GM06990 (cell line): ENCODE data around the gene MAEA.

Source experiments
- DNase-seq: peaks from one replicate; pipeline ENCODE4 v3.0.0-alpha.2; 2011; ENCODE audit not compliant: insufficient read length; ENCODE audit errors: extremely low read depth
- H3K27me3 ChIP-seq: replicated peaks from 2 replicates; pipeline ENCODE4 v1.6.0; 2011; ENCODE audit warnings: low read length; ENCODE audit not compliant: control insufficient read depth, insufficient read depth
- H3K36me3 ChIP-seq: 2 replicates; pipeline ENCODE4 v1.5.1; 2011; ENCODE audit warnings: low read length; ENCODE audit not compliant: control insufficient read depth, insufficient read depth
- H3K4me3 ChIP-seq: replicated peaks from 2 replicates; pipeline ENCODE4 v1.5.1; 2011; ENCODE audit warnings: low read depth, mild to moderate bottlenecking, control low read depth, low read length
- TF ChIP-seq, protein P1 (sequence below): IDR thresholded peaks from 2 replicates; pipeline ENCODE4 v1.5.1; 2011; ENCODE audit warnings: low read length, control low read depth, mild to moderate bottlenecking, inconsistent platforms; ENCODE audit not compliant: insufficient read depth, poor library complexity, severe bottlenecking

Gene MAEA

DNA sequence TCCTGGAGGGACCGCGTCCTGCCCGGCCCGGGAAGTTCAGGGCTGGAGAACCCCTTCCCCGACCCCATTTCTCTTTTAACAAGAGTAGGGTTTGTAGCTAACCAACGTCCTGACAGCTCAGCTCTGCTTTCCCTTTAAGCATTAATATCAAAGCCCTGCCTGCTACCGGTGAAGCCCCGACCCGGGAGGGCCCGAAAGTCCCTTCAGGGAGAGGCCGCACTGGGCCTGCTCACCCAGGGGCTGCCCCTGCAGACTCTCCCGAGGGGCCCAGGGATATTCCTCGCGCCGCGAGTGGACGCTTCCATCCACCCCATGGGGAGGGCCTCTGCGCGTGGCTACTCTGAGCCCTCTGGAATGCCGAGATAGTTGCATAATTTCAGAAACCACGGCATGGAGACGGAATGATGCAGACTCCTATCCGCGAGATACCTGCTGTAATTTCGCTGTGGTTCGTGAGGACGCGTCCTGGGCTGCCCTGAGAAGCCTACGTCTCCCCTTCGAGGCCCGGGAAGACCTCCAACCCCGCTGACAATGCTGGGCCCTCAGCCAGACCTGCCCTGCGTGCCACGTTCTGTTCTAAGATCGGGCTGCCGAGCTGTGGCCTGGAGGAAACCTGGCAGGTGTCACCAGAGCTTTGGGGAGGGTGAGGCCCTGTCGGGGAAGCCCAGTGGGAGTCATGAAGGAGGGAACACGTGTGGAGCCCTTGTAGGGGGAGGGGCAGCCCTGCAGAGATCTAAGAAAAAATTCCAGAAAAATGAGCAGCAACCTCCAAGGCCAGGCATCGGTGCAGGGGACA lies 39.8 kb upstream of the MAEA start:
- TF ChIP-seq, protein P1, sequence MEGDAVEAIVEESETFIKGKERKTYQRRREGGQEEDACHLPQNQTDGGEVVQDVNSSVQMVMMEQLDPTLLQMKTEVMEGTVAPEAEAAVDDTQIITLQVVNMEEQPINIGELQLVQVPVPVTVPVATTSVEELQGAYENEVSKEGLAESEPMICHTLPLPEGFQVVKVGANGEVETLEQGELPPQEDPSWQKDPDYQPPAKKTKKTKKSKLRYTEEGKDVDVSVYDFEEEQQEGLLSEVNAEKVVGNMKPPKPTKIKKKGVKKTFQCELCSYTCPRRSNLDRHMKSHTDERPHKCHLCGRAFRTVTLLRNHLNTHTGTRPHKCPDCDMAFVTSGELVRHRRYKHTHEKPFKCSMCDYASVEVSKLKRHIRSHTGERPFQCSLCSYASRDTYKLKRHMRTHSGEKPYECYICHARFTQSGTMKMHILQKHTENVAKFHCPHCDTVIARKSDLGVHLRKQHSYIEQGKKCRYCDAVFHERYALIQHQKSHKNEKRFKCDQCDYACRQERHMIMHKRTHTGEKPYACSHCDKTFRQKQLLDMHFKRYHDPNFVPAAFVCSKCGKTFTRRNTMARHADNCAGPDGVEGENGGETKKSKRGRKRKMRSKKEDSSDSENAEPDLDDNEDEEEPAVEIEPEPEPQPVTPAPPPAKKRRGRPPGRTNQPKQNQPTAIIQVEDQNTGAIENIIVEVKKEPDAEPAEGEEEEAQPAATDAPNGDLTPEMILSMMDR, result peak; percentile 12
- H3K4me3 ChIP-seq, result peak overlapping the region; percentile 72

DNA sequence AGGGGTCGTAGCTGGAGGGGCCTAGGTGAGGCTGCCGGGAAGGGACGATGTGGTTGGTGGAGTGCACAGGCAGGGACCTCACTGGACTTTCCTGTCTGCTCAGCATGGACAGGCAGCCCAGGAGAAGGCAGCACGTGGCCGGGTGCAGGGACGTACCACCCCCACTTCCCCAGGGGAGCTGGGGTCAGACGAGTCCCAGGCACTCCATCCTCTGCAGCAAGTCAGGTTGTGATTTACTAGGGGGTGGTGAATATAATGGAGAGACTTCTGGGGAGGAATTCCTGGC lies 39.2 kb upstream of the MAEA start:
- Histone ChIP-seq H3K36me3 (no peaks in the 10 kb centered on the region; the same call in none of the 2 replicates), H3K4me3 (no peak overlapping the region; the same call in none of the 2 replicates), H3K27me3 (no peaks in the 10 kb centered on the region)
- TF ChIP-seq, protein P1, result no peak
- DNase-seq, result no peak

More for the DNA sequence above, 39.8 kb upstream of the MAEA start:
- Histone ChIP-seq H3K27me3 (no peaks in the 10 kb centered on the region), H3K36me3 (no peaks in the 10 kb centered on the region; the same call in none of the 2 replicates)
- peak; percentile 73 for DNase-seq

DNA sequence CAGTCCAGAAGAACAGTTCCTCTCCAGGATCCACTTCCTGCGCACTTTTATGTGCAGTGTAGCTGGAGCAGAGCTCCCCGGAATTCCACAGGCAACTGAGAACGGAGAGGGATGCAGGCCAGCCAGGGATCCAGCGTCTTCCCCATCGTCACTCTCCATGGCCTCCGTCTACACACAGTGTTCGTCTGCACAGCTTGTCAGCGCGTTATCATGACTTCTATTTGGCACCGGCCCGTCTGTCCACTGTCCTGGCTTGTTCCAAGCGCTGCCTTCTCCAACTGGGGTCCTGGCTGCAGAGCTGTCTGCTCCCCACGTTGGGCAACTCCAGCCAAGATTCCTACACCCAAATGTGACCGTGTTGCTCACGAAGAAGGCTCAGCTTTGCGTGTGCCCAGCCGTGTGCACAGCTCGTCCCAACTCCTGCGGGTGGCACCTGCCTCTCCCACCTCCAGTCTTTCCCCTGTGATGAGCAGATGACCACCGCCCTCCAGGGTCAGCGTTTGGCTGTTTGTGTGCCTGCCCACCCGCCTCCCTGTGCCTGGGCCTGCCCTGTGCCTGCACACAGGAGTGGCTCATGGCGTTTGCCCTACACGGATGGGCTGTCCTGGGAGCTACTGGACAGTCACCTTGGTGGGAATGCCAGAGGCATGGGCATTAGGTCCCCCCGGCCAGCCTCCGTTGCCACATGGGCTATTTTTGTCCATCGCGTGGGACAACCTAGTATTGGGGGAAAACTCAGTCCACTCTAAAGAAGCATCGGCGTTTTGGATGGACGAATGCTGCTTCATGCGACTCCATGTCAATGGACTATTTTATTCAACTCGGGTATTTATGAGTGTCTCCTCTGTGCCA lies 38.5 kb upstream of the MAEA start:
- DNase-seq, result no peak
- Histone ChIP-seq H3K4me3 (no peak overlapping the region), H3K36me3 (no peaks in the 10 kb centered on the region; the same call in 1 of the 2 replicates), H3K27me3 (no peaks in the 10 kb centered on the region)
- TF ChIP-seq, protein P1, result no peak

DNA sequence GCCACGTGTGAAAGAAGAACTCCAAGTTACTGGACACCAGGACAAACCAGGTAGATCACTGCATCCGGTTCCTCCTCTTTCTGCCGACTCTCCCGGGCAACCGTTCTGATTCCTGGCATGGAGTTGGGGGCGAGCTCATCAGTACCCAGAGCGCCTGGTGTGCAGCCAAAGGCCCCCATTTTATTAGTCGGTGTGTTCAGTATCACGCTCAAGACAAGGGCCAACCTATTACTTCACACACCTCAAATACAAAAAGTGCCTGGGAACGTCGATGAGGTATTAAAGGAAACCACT lies 38.0 kb upstream of the MAEA start:
- Histone ChIP-seq H3K4me3 (no peak overlapping the region), H3K36me3 (no peaks in the 10 kb centered on the region; the same call in 1 of the 2 replicates), H3K27me3 (no peaks in the 10 kb centered on the region)
- DNase-seq, result no peak
- TF ChIP-seq, protein P1, result no peak

DNA sequence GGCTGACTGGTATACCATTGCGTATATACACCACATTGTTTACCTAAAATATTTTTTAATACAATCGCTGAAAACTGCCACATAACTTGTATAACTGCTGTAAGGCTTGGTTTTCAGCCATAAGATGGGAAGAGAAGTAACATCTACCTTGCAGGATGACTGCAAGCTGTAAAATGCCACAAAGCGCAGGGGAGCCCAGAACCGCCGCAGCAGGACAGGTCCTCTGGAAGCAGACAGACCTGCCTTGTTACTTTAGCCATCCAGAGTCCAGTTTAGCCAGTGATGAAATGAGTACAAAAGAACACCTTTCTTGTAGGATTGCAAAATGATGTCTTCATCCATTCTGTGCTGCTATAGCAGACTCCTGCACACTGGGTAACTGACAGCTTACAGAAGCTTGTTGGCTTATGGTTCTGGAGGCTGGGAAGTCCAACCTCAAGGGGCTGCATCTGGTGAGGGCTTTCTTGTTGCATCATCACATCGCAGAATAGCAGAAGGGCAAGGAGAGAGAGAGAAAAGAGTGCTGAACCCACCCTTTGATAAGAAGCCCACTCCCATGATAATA lies 36.7 kb upstream of the MAEA start:
- TF ChIP-seq, protein P1, result no peak
- Histone ChIP-seq H3K27me3 (no peaks in the 10 kb centered on the region), H3K4me3 (no peak overlapping the region), H3K36me3 (no peaks in the 10 kb centered on the region; the same call in 1 of the 2 replicates)
- DNase-seq, result no peak
